NB4 (cell line): ENCODE measurements around the gene GAD1.
A peak's percentile ranks its signal among the peaks of the same experiment; 100 is the strongest.

Source experiments
- DNase-seq: peaks from one replicate; pipeline ENCODE4 v3.0.0; 2010; ENCODE audit warnings: low read depth
- H3K4me3 ChIP-seq: one replicate; pipeline ENCODE4 v1.5.1; 2011; ENCODE audit warnings: mild to moderate bottlenecking, low read depth, low read length, moderate library complexity
- CTCF ChIP-seq: IDR thresholded peaks from one replicate; pipeline ENCODE4 v1.5.1; 2012; ENCODE audit warnings: low read depth, low read length
- MAX ChIP-seq: IDR thresholded peaks from 2 replicates; pipeline ENCODE4 v1.6.1; 2011; ENCODE audit warnings: low read depth, low read length
- MYC ChIP-seq: IDR thresholded peaks from 2 replicates; pipeline ENCODE4 v1.6.1; 2011; ENCODE audit warnings: low read depth, low read length
- POLR2A ChIP-seq: IDR thresholded peaks from 2 replicates; pipeline ENCODE4 v1.6.1; 2011; ENCODE audit warnings: mild to moderate bottlenecking; ENCODE audit not compliant: insufficient read length; ENCODE audit errors: extremely low read depth

Gene GAD1

GRCh38 chr2:170831115-170831514 lies 14.4 kb downstream of the GAD1 start:
- TF ChIP-seq CTCF: no peak
- TF ChIP-seq MYC: no peak
- TF ChIP-seq POLR2A: no peak
- TF ChIP-seq MAX: no peak
- DNase-seq: no peak
- no peak overlapping the region for H3K4me3 ChIP-seq

GRCh38 chr2:170836027-170836426 lies 19.3 kb downstream of the GAD1 start:
- H3K4me3 ChIP-seq: no peak overlapping the region
- no peak for DNase-seq
- TF ChIP-seq MYC (no peak), MAX (no peak), POLR2A (no peak), CTCF (no peak)

- TF ChIP-seq MAX: no peak
- no peak for TF ChIP-seq CTCF
- no peak for TF ChIP-seq MYC
- DNase-seq: no peak
- no peak overlapping the region for H3K4me3 ChIP-seq
Measured at GRCh38 chr2:170840717-170841210, 24.1 kb downstream of the GAD1 start.

- DNase-seq: no peak
- TF ChIP-seq CTCF: no peak
- no peak overlapping the region for H3K4me3 ChIP-seq
Measured at GRCh38 chr2:170842785-170843184, 26.1 kb downstream of the GAD1 start.

- TF ChIP-seq CTCF: no peak
- no peak for TF ChIP-seq POLR2A
- no peak for TF ChIP-seq MYC
- DNase-seq: peak; percentile 71
- H3K4me3 ChIP-seq: no peak overlapping the region
Measured at GRCh38 chr2:170843656-170844055, 27.0 kb downstream of the GAD1 start.

GRCh38 chr2:170845343-170845742 lies 28.7 kb downstream of the GAD1 start:
- DNase-seq: peak; percentile 45
- H3K4me3 ChIP-seq: no peak overlapping the region
- peak; percentile 46 for TF ChIP-seq CTCF
- TF ChIP-seq MYC: no peak
